ENCODE measurements around the gene TRMT2A.

Gene TRMT2A

DNA sequence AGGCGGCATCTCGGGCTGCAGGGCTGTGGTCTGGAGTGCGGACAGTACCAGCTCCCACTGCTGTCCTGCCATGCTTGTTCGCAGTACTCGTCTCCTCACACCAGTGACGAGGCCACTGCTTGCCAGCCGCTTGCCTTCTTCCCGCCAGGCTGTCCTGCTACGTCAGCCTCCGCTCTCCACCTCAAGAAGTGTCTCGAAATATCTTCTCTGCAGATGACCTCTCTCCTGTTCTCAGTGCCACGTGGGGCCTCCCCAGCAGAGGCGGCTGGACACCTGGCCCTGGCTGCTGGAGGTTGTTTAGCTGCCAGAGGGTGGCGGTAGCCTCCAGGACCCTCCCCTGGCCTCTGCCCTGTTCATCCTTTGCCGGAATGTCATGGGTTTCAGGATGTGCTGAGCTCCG is 36.9 kb upstream of the TRMT2A start:
- no peak for DNase-seq (ENCODE audit: extremely low read depth, low read depth)
- TF ChIP-seq, protein P1, sequence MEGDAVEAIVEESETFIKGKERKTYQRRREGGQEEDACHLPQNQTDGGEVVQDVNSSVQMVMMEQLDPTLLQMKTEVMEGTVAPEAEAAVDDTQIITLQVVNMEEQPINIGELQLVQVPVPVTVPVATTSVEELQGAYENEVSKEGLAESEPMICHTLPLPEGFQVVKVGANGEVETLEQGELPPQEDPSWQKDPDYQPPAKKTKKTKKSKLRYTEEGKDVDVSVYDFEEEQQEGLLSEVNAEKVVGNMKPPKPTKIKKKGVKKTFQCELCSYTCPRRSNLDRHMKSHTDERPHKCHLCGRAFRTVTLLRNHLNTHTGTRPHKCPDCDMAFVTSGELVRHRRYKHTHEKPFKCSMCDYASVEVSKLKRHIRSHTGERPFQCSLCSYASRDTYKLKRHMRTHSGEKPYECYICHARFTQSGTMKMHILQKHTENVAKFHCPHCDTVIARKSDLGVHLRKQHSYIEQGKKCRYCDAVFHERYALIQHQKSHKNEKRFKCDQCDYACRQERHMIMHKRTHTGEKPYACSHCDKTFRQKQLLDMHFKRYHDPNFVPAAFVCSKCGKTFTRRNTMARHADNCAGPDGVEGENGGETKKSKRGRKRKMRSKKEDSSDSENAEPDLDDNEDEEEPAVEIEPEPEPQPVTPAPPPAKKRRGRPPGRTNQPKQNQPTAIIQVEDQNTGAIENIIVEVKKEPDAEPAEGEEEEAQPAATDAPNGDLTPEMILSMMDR (IDR thresholded peaks at IDR 0.05; ENCODE audit: low read depth, low read length), result no peak

GRCh38 chr22:20152464-20152890 is 35.5 kb upstream of the TRMT2A start:
- TF ChIP-seq, protein P1 (IDR thresholded peaks at IDR 0.05; ENCODE audit: low read depth, low read length), result no peak
- DNase-seq (ENCODE audit: extremely low read depth, low read depth), result no peak

GRCh38 chr22:20151276-20151588 is 34.2 kb upstream of the TRMT2A start:
- no peak for DNase-seq (ENCODE audit: extremely low read depth, low read depth)
- TF ChIP-seq, protein P1 (IDR thresholded peaks at IDR 0.05; ENCODE audit: low read depth, low read length), result no peak

DNA sequence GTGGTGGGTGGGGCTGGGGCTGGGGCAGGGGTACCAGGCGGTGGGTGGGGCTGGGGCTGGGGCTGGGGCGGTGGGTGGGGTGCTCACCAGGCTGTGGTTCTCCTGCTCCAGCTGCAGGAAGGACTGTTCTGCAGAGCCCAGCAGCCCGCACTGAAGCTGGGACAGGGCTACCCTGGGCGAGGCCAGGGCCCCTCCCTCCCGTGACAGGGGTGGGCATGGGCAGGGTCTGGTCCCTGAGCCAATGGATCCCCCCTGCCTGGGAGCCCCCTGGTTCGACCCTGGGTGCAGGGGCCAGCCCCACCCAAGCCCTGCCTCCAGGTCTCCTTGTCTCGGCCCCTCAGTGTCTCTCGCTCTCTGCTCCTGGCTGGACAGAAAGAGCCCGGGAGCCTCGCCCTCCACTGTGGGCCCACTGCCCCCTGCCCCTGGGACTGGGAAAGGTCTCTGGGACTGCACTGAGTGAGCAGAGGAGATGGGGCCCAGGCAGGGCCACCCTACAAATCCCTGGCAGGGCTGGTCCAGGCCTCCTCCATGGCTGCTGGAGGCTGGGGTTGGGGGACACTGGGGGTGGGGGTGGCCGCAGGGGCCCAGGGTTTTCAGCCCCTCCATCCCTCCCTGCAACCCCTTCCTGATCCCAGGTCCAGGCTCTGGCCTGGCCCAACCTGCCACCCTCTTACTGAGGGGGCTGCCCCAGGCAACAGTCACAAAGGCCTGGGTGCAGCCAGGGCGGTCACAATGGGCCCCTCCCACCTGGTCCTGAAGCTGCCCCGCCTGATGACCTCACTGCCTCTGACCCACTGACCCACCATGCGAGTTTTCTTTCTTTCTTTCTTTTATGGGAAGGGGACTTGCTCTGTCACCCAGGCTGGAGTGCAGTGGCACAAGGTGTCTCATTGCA is 33.6 kb upstream of the TRMT2A start, which contains the start of gene CCDC188:
Gene CCDC188, minus strand, starts transcription at position 675 of the 895 bp plus-strand sequence. Its CDS starts 69 bp downstream, at position 606.
- DNase-seq (ENCODE audit: extremely low read depth, low read depth), result no peak
- TF ChIP-seq, protein P1 (IDR thresholded peaks at IDR 0.05; ENCODE audit: low read depth, low read length), result no peak

GRCh38 chr22:20149257-20150250 is 32.5 kb upstream of the TRMT2A start:
- no peak for DNase-seq (ENCODE audit: extremely low read depth, low read depth)
- TF ChIP-seq, protein P1 (IDR thresholded peaks at IDR 0.05; ENCODE audit: low read depth, low read length), result no peak

GRCh38 chr22:20148414-20148813 is 31.4 kb upstream of the TRMT2A start:
- TF ChIP-seq, protein P1 (IDR thresholded peaks at IDR 0.05; ENCODE audit: low read depth, low read length), result no peak
- no peak for DNase-seq (ENCODE audit: extremely low read depth, low read depth)
